Measurements from ENCODE around the gene MPHOSPH6.
"Not testable (repeated sequence)": the region's sequence is repeated elsewhere in the genome, so short reads cannot be mapped to it uniquely, and the experiment has no call there.

The MPHOSPH6 gene

GRCh38 chr16:82150549-82150948 is 19.5 kb downstream of the MPHOSPH6 start:
- Histone ChIP-seq H3K27ac (ENCODE audit: low read depth, low read length) (no peak overlapping the region), H2BK15ac (replicated peaks; ENCODE audit: low read depth) (no peak overlapping the region), H3K56ac (ENCODE audit: low read length) (no peak overlapping the region), H3K4me2 (ENCODE audit: low read length) (no peak overlapping the region), H3K4me1 (ENCODE audit: control insufficient read depth, low read depth, low read length) (no peaks in the 10 kb centered on the region), H3K23ac (ENCODE audit: low read length) (no peak overlapping the region), H3K27me3 (ENCODE audit: insufficient read depth, low read length, poor library complexity) (no peaks in the 10 kb centered on the region), H2BK120ac (ENCODE audit: low read depth, low read length) (no peak overlapping the region), H3K4me3 (ENCODE audit: low read length) (no peak overlapping the region), H4K8ac (ENCODE audit: low read depth, low read length) (no peak overlapping the region), H3K9ac (ENCODE audit: low read length) (no peak overlapping the region), H3K79me1 (ENCODE audit: low read length) (peaks cover 3% of the 10 kb centered on the region), H2AK5ac (ENCODE audit: low read length) (no peak overlapping the region), H4K5ac (ENCODE audit: low read length) (no peak overlapping the region), H3K18ac (ENCODE audit: low read length) (no peak overlapping the region), H3K79me2 (ENCODE audit: control insufficient read depth, insufficient read depth, low read length) (no peaks in the 10 kb centered on the region), H3K36me3 (ENCODE audit: control insufficient read depth, insufficient read depth, low read length) (peaks cover 4% of the 10 kb centered on the region), H2BK5ac (ENCODE audit: low read length) (no peak overlapping the region), H3K4ac (ENCODE audit: low read depth, low read length) (no peak overlapping the region)
- DNase-seq, result no peak
- WGBS (ENCODE audit: extremely low coverage, insufficient coverage, low lambda C conversion rate), result no CpG with 5 or more reads among the region's 1 CpG

- H3K23ac ChIP-seq (ENCODE audit: low read length), result no peak overlapping the region
- no peak for DNase-seq
- no peak overlapping the region for H2BK5ac ChIP-seq (ENCODE audit: low read length)
- no peak overlapping the region for H3K4ac ChIP-seq (ENCODE audit: low read depth, low read length)
- no peak overlapping the region for H2AK5ac ChIP-seq (ENCODE audit: low read length)
- peaks cover 4% of the 10 kb centered on the region for H3K36me3 ChIP-seq (ENCODE audit: control insufficient read depth, insufficient read depth, low read length)
- no peak overlapping the region for H3K27ac ChIP-seq (ENCODE audit: low read depth, low read length)
- H3K4me3 ChIP-seq (ENCODE audit: low read length), result no peak overlapping the region
- no peaks in the 10 kb centered on the region for H3K79me2 ChIP-seq (ENCODE audit: control insufficient read depth, insufficient read depth, low read length)
- H3K4me2 ChIP-seq (ENCODE audit: low read length), result no peak overlapping the region
- no peak overlapping the region for H3K9ac ChIP-seq (ENCODE audit: low read length)
- no peak overlapping the region for H2BK120ac ChIP-seq (ENCODE audit: low read depth, low read length)
- H3K79me1 ChIP-seq (ENCODE audit: low read length), result peaks cover 3% of the 10 kb centered on the region
- WGBS (ENCODE audit: extremely low coverage, insufficient coverage, low lambda C conversion rate), result no CpG with 5 or more reads among the region's 2 CpGs
- no peak overlapping the region for H4K5ac ChIP-seq (ENCODE audit: low read length)
- no peak overlapping the region for H4K8ac ChIP-seq (ENCODE audit: low read depth, low read length)
- no peak overlapping the region for H3K18ac ChIP-seq (ENCODE audit: low read length)
- H3K27me3 ChIP-seq (ENCODE audit: insufficient read depth, low read length, poor library complexity), result no peaks in the 10 kb centered on the region
- no peak overlapping the region for H3K56ac ChIP-seq (ENCODE audit: low read length)
- H3K4me1 ChIP-seq (ENCODE audit: control insufficient read depth, low read depth, low read length), result no peaks in the 10 kb centered on the region
- H2BK15ac ChIP-seq (replicated peaks; ENCODE audit: low read depth), result no peak overlapping the region
Measured at GRCh38 chr16:82149536-82149935, 20.5 kb downstream of the MPHOSPH6 start.

GRCh38 chr16:82147546-82147945 is 22.5 kb downstream of the MPHOSPH6 start:
- Histone ChIP-seq H3K18ac (ENCODE audit: low read length) (no peak overlapping the region), H3K4me2 (ENCODE audit: low read length) (no peak overlapping the region), H3K23ac (ENCODE audit: low read length) (no peak overlapping the region), H3K4me3 (ENCODE audit: low read length) (no peak overlapping the region), H2AK5ac (ENCODE audit: low read length) (no peak overlapping the region), H3K27ac (ENCODE audit: low read depth, low read length) (no peak overlapping the region), H3K9ac (ENCODE audit: low read length) (no peak overlapping the region), H3K4ac (ENCODE audit: low read depth, low read length) (no peak overlapping the region), H3K79me1 (ENCODE audit: low read length) (peaks cover 3% of the 10 kb centered on the region), H2BK5ac (ENCODE audit: low read length) (no peak overlapping the region), H3K79me2 (ENCODE audit: control insufficient read depth, insufficient read depth, low read length) (no peaks in the 10 kb centered on the region), H4K8ac (ENCODE audit: low read depth, low read length) (no peak overlapping the region), H4K5ac (ENCODE audit: low read length) (no peak overlapping the region), H3K27me3 (ENCODE audit: insufficient read depth, low read length, poor library complexity) (no peaks in the 10 kb centered on the region), H2BK120ac (ENCODE audit: low read depth, low read length) (no peak overlapping the region), H3K4me1 (ENCODE audit: control insufficient read depth, low read depth, low read length) (no peaks in the 10 kb centered on the region), H2BK15ac (replicated peaks; ENCODE audit: low read depth) (no peak overlapping the region), H3K36me3 (ENCODE audit: control insufficient read depth, insufficient read depth, low read length) (peaks cover 4% of the 10 kb centered on the region), H3K56ac (ENCODE audit: low read length) (no peak overlapping the region)
- no CpG with 5 or more reads among the region's 5 CpGs for WGBS (ENCODE audit: extremely low coverage, insufficient coverage, low lambda C conversion rate)
- no peak for DNase-seq

GRCh38 chr16:82146957-82147356 is 23.1 kb downstream of the MPHOSPH6 start:
- Histone ChIP-seq H3K18ac (ENCODE audit: low read length) (no peak overlapping the region), H3K79me2 (ENCODE audit: control insufficient read depth, insufficient read depth, low read length) (no peaks in the 10 kb centered on the region), H3K4me2 (ENCODE audit: low read length) (no peak overlapping the region), H3K27ac (ENCODE audit: low read depth, low read length) (no peak overlapping the region), H3K56ac (ENCODE audit: low read length) (no peak overlapping the region), H4K5ac (ENCODE audit: low read length) (no peak overlapping the region), H3K23ac (ENCODE audit: low read length) (no peak overlapping the region), H2AK5ac (ENCODE audit: low read length) (no peak overlapping the region), H3K79me1 (ENCODE audit: low read length) (no peaks in the 10 kb centered on the region), H2BK15ac (replicated peaks; ENCODE audit: low read depth) (no peak overlapping the region), H3K4me1 (ENCODE audit: control insufficient read depth, low read depth, low read length) (no peaks in the 10 kb centered on the region), H3K36me3 (ENCODE audit: control insufficient read depth, insufficient read depth, low read length) (peaks cover 4% of the 10 kb centered on the region), H3K4me3 (ENCODE audit: low read length) (no peak overlapping the region), H3K27me3 (ENCODE audit: insufficient read depth, low read length, poor library complexity) (no peaks in the 10 kb centered on the region), H2BK5ac (ENCODE audit: low read length) (no peak overlapping the region), H3K4ac (ENCODE audit: low read depth, low read length) (no peak overlapping the region), H2BK120ac (ENCODE audit: low read depth, low read length) (no peak overlapping the region), H4K8ac (ENCODE audit: low read depth, low read length) (no peak overlapping the region), H3K9ac (ENCODE audit: low read length) (no peak overlapping the region)
- DNase-seq, result no peak
- no CpG with 5 or more reads among the region's 5 CpGs for WGBS (ENCODE audit: extremely low coverage, insufficient coverage, low lambda C conversion rate)

- Histone ChIP-seq H3K79me2 (ENCODE audit: control insufficient read depth, insufficient read depth, low read length) (no peaks in the 10 kb centered on the region), H2BK15ac (replicated peaks; ENCODE audit: low read depth) (no peak overlapping the region), H3K4ac (ENCODE audit: low read depth, low read length) (no peak overlapping the region), H3K4me1 (ENCODE audit: control insufficient read depth, low read depth, low read length) (no peaks in the 10 kb centered on the region), H3K27ac (ENCODE audit: low read depth, low read length) (no peak overlapping the region), H4K5ac (ENCODE audit: low read length) (no peak overlapping the region), H4K8ac (ENCODE audit: low read depth, low read length) (no peak overlapping the region), H3K4me3 (ENCODE audit: low read length) (no peak overlapping the region), H2BK5ac (ENCODE audit: low read length) (no peak overlapping the region), H3K4me2 (ENCODE audit: low read length) (no peak overlapping the region), H2AK5ac (ENCODE audit: low read length) (no peak overlapping the region), H3K56ac (ENCODE audit: low read length) (no peak overlapping the region), H3K18ac (ENCODE audit: low read length) (no peak overlapping the region), H3K27me3 (ENCODE audit: insufficient read depth, low read length, poor library complexity) (no peaks in the 10 kb centered on the region), H3K36me3 (ENCODE audit: control insufficient read depth, insufficient read depth, low read length) (peaks cover 4% of the 10 kb centered on the region), H3K9ac (ENCODE audit: low read length) (no peak overlapping the region), H2BK120ac (ENCODE audit: low read depth, low read length) (no peak overlapping the region), H3K23ac (ENCODE audit: low read length) (no peak overlapping the region), H3K79me1 (ENCODE audit: low read length) (no peaks in the 10 kb centered on the region)
- WGBS (ENCODE audit: extremely low coverage, insufficient coverage, low lambda C conversion rate), result no CpG with 5 or more reads among the region's 3 CpGs
- no peak for DNase-seq
Measured at GRCh38 chr16:82146556-82146955, 23.5 kb downstream of the MPHOSPH6 start.

- not testable (repeated sequence) for H3K9ac ChIP-seq (ENCODE audit: low read length); H3K36me3 ChIP-seq (ENCODE audit: control insufficient read depth, insufficient read depth, low read length); H3K4me2 ChIP-seq (ENCODE audit: low read length); H2BK5ac ChIP-seq (ENCODE audit: low read length); H3K4ac ChIP-seq (ENCODE audit: low read depth, low read length); H3K27me3 ChIP-seq (ENCODE audit: insufficient read depth, low read length, poor library complexity); H3K23ac ChIP-seq (ENCODE audit: low read length); H4K8ac ChIP-seq (ENCODE audit: low read depth, low read length); H2BK15ac ChIP-seq (replicated peaks; ENCODE audit: low read depth); H3K4me3 ChIP-seq (ENCODE audit: low read length); H3K4me1 ChIP-seq (ENCODE audit: control insufficient read depth, low read depth, low read length); H3K27ac ChIP-seq (ENCODE audit: low read depth, low read length); H4K5ac ChIP-seq (ENCODE audit: low read length); H2AK5ac ChIP-seq (ENCODE audit: low read length); DNase-seq; H3K79me2 ChIP-seq (ENCODE audit: control insufficient read depth, insufficient read depth, low read length); H3K79me1 ChIP-seq (ENCODE audit: low read length)
- Histone ChIP-seq H3K56ac (ENCODE audit: low read length) (peak overlapping the region; percentile 60), H3K18ac (ENCODE audit: low read length) (peak overlapping the region; percentile 51), H2BK120ac (ENCODE audit: low read depth, low read length) (peak overlapping the region; percentile 37)
- WGBS (ENCODE audit: extremely low coverage, insufficient coverage, low lambda C conversion rate), result no CpG with 5 or more reads among the region's 19 CpGs
Measured at GRCh38 chr16:82139286-82139571, 30.8 kb downstream of the MPHOSPH6 start.
